ENCODE measurements around the gene UBN2.
"Not testable (repeated sequence)": the region's sequence is repeated elsewhere in the genome, so short reads cannot be mapped to it uniquely, and the experiment has no call there.

GRCh38 chr7:139213489-139213888 is 17.5 kb upstream of the UBN2 start:
- not testable (repeated sequence) for TF ChIP-seq POLR2AphosphoS5 (IDR thresholded peaks at IDR 0.05; ENCODE audit: borderline replicate concordance, low read depth, low read length); EZH2 (IDR thresholded peaks at IDR 0.05); FOXP2 (optimal IDR thresholded peaks at IDR 0.05; ENCODE audit: control extremely low read depth, extremely low read length, insufficient read depth)

Measured in SK-N-MC (cell line).